HepG2 (cell line): ENCODE data around the gene FGD5.

Experiments used
- CTCF ChIP-seq: sonication (generic); formaldehyde crosslinking; IDR thresholded peaks from 2 replicates; pipeline ENCODE4 v1.5.0; 2020; ENCODE audit warnings: mild to moderate bottlenecking, missing genetic modification reagents, moderate library complexity
- HNRNPL ChIP-seq: fragments of 200-400 bp; formaldehyde crosslinking; IDR thresholded peaks from 2 replicates; pipeline ENCODE4 v1.6.1; 2017; ENCODE audit warnings: mild to moderate bottlenecking, low read depth, low read length
- IRF2 ChIP-seq: IDR thresholded peaks from 2 replicates; pipeline ENCODE4 v1.6.1; 2018; ENCODE audit warnings: missing genetic modification reagents, missing compliant biosample characterization
- KDM2A ChIP-seq: sonication (generic); formaldehyde crosslinking; IDR thresholded peaks from 2 replicates; pipeline ENCODE4 v1.4.0; 2020; ENCODE audit warnings: low read depth, missing genetic modification reagents, borderline replicate concordance
- KDM6A ChIP-seq: IDR thresholded peaks from 2 replicates; pipeline ENCODE4 v1.6.1; 2016; ENCODE audit warnings: low read depth
- NFATC3 ChIP-seq: sonication (generic); formaldehyde crosslinking; IDR thresholded peaks from 2 replicates; pipeline ENCODE4 v1.5.1; 2020; ENCODE audit warnings: mild to moderate bottlenecking, missing genetic modification reagents
- PLSCR1 ChIP-seq: sonication (generic); formaldehyde crosslinking; IDR thresholded peaks from 2 replicates; pipeline ENCODE4 v1.5.0; 2020; ENCODE audit warnings: missing genetic modification reagents, mild to moderate bottlenecking, borderline replicate concordance
- TBL1XR1 ChIP-seq: fragments of 150-350 bp; IDR thresholded peaks from 2 replicates; pipeline ENCODE4 v1.6.1; 2014; ENCODE audit warnings: borderline replicate concordance, low read length; ENCODE audit not compliant: partially characterized antibody
- TRIM24 ChIP-seq: sonication (generic); formaldehyde crosslinking; IDR thresholded peaks from 2 replicates; pipeline ENCODE4 v1.8.0; 2022; ENCODE audit warnings: mild to moderate bottlenecking, missing genetic modification reagents
- ZNF766 ChIP-seq: sonication (generic); formaldehyde crosslinking; IDR thresholded peaks from 2 replicates; pipeline ENCODE4 v1.5.0; 2020; ENCODE audit warnings: missing genetic modification reagents, borderline replicate concordance
- ZNF883 ChIP-seq: sonication (generic); formaldehyde crosslinking; IDR thresholded peaks from 2 replicates; pipeline ENCODE4 v1.5.1; 2020; ENCODE audit warnings: mild to moderate bottlenecking, missing genetic modification reagents; ENCODE audit errors: not compliant biosample characterization
- ZXDC ChIP-seq: sonication (generic); formaldehyde crosslinking; IDR thresholded peaks from 2 replicates; pipeline ENCODE4 v1.5.0; 2020; ENCODE audit warnings: mild to moderate bottlenecking, missing genetic modification reagents
- TF ChIP-seq, protein P1 (sequence below): sonication (generic); formaldehyde crosslinking; IDR thresholded peaks from 2 replicates; pipeline ENCODE4 v1.4.0; 2020; ENCODE audit warnings: missing genetic modification reagents
- TF ChIP-seq, protein P2 (sequence below): IDR thresholded peaks from 2 replicates; pipeline ENCODE4 v1.6.1; 2012; ENCODE audit warnings: low read length, improper control_type of control experiment

DNA sequence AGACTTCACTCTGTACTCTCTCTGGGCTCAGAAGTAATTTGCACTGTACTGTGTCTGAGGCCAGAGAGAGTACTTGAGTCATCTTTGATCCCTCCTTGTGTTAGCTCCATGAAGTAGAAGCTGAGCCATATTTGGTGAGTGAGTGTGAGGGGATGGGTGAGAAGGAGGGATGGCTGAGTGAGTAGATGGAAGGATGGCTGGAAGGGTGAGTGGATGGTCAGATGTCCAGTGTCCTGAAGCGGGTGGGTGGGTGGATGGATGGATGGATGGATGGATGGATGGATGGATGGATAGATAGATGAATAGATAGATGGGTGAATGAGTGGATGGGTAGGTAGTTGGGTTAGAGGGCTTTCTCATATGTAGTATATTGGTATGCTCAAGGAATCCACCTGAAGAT is 39.3 kb downstream of the FGD5 start:
- TF ChIP-seq, protein P1, sequence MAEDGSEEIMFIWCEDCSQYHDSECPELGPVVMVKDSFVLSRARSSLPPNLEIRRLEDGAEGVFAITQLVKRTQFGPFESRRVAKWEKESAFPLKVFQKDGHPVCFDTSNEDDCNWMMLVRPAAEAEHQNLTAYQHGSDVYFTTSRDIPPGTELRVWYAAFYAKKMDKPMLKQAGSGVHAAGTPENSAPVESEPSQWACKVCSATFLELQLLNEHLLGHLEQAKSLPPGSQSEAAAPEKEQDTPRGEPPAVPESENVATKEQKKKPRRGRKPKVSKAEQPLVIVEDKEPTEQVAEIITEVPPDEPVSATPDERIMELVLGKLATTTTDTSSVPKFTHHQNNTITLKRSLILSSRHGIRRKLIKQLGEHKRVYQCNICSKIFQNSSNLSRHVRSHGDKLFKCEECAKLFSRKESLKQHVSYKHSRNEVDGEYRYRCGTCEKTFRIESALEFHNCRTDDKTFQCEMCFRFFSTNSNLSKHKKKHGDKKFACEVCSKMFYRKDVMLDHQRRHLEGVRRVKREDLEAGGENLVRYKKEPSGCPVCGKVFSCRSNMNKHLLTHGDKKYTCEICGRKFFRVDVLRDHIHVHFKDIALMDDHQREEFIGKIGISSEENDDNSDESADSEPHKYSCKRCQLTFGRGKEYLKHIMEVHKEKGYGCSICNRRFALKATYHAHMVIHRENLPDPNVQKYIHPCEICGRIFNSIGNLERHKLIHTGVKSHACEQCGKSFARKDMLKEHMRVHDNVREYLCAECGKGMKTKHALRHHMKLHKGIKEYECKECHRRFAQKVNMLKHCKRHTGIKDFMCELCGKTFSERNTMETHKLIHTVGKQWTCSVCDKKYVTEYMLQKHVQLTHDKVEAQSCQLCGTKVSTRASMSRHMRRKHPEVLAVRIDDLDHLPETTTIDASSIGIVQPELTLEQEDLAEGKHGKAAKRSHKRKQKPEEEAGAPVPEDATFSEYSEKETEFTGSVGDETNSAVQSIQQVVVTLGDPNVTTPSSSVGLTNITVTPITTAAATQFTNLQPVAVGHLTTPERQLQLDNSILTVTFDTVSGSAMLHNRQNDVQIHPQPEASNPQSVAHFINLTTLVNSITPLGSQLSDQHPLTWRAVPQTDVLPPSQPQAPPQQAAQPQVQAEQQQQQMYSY (CRISPR knock-in tag) = no peak
- no peak for TF ChIP-seq IRF2 (CRISPR knock-in tag)
- TF ChIP-seq, protein P2, sequence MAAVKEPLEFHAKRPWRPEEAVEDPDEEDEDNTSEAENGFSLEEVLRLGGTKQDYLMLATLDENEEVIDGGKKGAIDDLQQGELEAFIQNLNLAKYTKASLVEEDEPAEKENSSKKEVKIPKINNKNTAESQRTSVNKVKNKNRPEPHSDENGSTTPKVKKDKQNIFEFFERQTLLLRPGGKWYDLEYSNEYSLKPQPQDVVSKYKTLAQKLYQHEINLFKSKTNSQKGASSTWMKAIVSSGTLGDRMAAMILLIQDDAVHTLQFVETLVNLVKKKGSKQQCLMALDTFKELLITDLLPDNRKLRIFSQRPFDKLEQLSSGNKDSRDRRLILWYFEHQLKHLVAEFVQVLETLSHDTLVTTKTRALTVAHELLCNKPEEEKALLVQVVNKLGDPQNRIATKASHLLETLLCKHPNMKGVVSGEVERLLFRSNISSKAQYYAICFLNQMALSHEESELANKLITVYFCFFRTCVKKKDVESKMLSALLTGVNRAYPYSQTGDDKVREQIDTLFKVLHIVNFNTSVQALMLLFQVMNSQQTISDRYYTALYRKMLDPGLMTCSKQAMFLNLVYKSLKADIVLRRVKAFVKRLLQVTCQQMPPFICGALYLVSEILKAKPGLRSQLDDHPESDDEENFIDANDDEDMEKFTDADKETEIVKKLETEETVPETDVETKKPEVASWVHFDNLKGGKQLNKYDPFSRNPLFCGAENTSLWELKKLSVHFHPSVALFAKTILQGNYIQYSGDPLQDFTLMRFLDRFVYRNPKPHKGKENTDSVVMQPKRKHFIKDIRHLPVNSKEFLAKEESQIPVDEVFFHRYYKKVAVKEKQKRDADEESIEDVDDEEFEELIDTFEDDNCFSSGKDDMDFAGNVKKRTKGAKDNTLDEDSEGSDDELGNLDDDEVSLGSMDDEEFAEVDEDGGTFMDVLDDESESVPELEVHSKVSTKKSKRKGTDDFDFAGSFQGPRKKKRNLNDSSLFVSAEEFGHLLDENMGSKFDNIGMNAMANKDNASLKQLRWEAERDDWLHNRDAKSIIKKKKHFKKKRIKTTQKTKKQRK = no peak
- TF ChIP-seq CTCF (CRISPR knock-in tag) = no peak
- no peak for TF ChIP-seq ZNF883 (CRISPR knock-in tag)
- no peak for TF ChIP-seq TRIM24 (CRISPR knock-in tag)
- no peak for TF ChIP-seq KDM2A (CRISPR knock-in tag)
- no peak for TF ChIP-seq PLSCR1
- TF ChIP-seq ZXDC (CRISPR knock-in tag) = no peak
- TF ChIP-seq NFATC3 = no peak
- TF ChIP-seq TBL1XR1 = no peak
- TF ChIP-seq HNRNPL = no peak
- TF ChIP-seq KDM6A (CRISPR knock-in tag) = no peak
- TF ChIP-seq ZNF766 (CRISPR knock-in tag) = no peak
